T-helper 2 cell (primary cell): ENCODE measurements around the gene SHANK1.

Experiments used
- DNase-seq, 5 experiments: peaks; one replicate each; pipeline versions ENCODE4 v3.0.0 to v3.0.0-alpha.2; 2012 to 2022

Gene SHANK1

DNA sequence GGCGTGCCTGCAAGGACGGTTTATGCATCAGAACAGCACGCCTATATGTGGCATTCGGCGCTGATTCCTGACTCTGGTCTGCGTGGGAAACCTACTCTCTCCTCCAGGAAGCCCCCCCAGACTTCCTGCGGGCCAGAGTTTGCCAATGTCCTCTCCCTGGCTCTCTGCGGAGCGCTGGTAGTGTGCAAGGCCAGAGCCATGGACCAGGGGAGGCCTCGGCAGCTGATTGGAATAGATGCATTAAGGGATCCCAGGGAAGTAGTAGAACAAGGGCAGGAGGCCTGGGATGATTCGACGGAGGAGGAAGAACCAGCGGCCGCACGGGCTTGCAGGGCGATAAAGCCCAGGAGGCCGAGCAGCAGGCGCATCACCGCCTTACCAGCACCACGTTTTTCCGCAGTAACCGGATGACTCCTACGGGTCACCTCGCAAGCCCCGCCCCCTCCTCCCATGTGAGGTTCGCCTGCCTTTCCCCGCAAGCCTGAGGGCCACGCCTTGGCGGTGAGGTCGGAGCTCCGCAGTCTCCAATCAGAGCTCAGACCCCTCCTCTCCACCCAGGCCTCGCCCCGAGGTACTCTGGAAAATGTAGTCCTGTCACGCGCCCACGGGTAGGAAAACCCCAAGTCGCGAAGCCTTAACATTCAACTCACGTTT lies 8.6 kb upstream of the SHANK1 start:
- peak in 3 of 5 experiments; percentile 33 to 93 (median 35) for DNase-seq

DNA sequence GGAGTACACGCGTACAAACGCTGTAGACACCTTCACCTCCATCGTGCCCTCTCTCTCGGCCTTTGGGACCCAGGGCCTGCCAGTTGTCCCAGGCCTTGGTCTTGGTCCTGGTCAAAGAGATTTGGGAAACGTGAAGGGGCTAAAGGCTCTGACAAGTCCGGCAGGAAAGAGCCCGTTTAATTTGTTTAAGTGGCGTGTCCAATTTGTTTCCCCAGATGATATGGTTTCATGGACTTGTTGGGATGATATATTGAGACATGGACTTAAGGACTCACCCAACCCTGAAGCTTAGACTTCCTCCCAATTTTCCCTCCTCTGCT lies 6.3 kb upstream of the SHANK1 start:
- no peak for DNase-seq

DNA sequence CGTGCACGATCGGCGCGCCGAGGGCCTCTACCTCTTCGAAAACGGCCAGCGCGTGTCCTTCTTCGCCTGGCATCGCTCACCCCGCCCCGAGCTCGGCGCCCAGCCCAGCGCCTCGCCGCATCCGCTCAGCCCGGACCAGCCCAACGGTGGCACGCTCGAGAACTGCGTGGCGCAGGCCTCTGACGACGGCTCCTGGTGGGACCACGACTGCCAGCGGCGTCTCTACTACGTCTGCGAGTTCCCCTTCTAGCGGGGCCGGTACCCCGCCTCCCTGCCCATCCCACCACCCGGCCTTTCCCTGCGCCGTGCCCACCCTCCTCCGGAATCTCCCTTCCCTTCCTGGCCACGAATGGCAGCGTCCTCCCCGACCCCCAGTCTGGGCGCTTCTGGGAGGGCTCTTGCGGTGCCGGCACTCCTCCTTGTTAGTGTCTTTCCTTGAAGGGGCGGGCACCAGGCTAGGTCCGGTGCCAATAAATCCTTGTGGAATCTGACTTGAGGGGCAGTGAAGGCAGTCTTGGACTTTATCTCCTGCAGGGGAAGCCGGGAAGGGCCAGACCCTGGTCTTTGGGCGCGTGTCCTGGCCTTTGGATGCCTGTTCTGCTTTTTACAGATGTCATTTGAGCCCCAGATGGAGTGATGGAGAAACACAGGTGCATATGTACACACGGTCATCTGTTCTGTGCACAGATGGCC lies 5.8 kb upstream of the SHANK1 start:
- no peak for DNase-seq

DNA sequence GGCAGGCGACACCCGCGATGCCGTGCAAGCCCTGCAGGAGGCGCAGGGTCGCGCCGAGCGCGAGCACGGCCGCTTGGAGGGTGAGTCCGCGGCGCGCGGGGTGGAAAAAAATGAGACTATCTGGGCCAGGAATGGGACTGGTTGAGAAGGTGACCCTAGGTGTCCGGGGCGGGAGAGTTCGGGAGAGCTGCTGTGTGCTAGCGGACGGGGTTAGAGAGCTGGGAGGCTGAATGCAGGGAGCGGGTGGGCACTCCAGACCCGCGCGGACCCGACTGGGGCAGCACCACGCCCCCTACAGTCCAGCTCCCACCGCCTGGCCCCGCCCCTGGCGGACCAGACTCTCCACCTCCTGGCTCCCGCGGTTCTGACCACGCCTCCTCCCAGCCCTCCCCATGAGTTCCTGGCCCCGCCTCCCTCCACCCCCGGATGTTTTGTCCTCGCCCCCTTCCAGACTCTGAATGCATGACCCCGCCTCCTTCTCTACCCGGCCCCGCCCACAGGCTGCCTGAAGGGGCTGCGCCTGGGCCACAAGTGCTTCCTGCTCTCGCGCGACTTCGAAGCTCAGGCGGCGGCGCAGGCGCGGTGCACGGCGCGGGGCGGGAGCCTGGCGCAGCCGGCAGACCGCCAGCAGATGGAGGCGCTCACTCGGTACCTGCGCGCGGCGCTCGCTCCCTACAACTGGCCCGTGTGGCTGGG lies 5.1 kb upstream of the SHANK1 start:
- peak; percentile 60 to 98 (median 85) for DNase-seq

DNA sequence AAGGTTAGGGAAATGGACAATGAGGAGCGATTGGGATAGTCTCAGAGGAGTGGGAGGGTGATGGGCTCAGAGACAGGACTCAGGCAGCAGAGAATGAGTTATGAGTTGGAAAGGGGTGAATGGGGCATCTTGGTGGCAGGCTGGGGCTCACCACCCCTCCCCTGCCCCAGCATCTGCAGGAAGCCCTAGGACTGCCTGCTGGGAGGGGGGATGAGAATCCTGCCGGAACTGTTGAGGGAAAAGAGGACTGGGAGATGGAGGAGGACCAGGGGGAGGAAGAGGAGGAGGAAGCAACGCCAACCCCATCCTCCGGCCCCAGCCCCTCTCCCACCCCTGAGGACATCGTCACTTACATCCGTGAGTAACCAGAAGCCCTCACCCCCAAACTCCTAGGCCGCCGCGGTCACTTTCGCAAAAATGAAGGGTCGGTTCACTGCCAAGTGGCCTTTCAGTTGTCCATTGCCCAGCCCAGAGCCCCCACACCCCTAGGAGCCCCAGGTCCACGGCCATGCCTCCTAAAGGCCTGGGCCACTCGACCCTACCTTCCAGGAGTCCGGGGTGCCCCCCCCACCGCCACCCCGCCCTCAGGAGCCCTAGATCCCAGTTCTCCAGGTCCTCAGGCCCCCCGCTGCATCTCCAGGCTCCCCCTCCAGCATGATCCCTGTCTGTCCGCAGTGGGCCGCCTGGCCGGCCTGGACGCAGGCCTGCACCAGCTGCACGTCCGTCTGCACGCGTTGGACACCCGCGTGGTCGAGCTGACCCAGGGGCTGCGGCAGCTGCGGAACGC lies 4.3 kb upstream of the SHANK1 start:
- no peak for DNase-seq

DNA sequence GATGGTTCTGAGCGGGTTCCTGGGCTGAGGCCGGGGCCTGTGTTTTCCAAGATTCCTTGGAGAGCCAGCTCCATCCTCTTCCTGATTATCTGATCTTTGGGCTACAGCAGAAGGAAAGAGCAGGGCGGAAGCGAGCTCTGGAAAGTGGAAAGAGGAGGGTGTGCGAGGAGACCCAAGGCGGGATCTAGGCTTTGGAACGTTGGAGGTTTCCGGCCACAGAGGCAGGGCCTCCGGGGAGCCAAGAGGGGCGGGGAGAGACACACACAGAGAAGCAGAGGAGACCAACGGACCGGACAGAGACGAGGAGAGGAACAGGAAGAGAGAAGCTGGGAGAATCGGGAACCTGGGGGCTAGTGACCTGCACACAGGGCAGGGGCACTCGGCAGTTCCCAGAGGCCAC lies 3.5 kb upstream of the SHANK1 start, which contains the start of gene CLEC11A:
Gene CLEC11A, plus strand, starts transcription at position 296 of the 400 bp plus-strand sequence. CDS start 162 bp downstream, outside the sequence.
- DNase-seq: no peak

DNA sequence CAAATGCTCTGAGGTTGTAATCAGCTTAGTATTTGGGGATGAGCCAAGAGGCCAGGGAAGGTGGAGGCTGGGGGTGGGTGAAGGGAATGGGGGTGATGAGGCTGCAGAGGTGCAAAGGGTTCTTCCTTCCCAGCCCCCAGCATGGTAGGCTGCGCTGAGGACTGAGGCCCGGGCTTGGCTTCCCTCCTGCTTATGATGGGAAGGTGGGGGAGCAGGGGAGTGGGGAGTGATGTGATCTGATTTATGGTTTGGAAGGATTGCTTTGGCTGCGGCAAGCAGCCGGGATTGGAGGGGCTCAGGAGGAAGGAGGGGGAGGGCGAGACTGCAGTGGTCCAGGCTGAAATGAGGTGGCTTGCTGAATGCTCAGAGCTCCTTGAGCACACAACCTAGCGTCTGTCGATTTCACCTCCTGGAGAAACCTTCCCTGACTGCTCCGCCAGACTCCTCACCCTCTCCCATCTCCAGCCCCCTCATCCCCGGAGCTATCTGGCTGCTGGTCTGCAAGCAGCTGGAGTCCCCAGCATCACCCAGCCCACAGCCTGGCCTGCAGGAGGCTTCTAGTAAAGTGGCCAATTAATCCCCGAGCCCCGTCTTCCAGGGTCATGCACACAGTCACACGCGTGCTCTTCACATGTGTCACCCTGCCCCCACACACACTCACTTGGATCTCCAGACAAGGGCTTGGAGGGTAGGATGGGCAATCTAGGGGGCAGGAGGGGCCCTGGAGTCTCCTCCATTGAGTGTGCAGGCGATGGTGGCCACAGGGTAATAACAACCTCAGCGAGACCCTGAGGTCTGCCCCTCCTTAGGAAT lies 2.8 kb upstream of the SHANK1 start:
- DNase-seq: no peak

DNA sequence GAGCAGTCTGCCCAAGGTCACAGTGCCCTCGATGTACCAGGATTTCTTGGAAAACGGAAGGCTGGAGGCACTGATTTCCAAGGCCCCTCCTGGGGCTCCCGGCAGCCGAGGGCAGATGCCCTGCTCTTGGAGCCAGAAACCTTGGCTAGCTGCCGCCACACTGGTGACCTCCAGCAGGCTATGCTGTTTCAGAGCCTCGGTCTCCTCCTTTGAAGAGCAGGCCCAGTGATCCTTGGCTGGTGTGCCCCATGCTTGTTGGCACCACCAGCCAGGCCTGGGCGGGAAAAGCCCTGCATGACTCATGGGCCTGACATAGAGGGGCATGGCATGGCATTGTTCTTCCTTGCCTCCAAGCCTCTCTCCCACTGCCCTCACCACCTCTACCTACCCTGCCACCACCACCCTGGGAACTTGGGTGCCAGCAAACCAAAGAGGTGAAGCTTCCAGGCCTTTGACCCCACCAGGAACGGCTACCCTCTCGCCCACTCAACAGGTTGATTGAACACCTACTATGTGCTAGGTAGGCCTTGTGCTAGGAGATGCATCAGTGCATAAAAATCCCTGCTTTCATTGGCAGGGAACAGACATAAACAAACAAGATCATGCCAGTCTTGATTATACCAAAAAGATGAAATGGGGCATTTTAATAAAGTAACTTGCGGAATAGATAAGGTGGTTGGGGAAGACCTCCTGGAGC lies 2.0 kb upstream of the SHANK1 start:
- no peak for DNase-seq

DNA sequence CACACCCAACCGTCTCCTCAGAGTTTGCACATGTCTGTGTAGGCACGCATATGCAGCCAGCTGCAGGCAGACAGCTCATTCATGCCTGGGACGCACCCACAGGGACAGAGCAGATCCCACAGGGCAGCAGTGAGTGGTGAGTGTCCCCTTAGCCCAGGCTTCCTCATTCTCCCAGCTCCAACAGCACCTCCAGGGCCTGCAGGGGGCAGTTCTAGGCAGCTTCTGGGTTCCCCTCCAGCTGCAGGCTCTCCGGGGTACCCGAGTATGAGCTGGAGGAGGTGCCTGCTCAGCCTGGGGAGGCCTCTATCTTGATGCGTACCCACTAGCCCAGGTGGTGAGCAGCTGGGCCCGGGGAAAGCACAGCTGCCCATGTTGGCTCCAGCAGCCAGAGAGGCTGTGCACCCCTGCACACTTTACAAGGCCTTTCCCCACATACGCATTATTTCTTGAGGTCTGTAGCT lies 1.3 kb upstream of the SHANK1 start:
- DNase-seq: no peak

DNA sequence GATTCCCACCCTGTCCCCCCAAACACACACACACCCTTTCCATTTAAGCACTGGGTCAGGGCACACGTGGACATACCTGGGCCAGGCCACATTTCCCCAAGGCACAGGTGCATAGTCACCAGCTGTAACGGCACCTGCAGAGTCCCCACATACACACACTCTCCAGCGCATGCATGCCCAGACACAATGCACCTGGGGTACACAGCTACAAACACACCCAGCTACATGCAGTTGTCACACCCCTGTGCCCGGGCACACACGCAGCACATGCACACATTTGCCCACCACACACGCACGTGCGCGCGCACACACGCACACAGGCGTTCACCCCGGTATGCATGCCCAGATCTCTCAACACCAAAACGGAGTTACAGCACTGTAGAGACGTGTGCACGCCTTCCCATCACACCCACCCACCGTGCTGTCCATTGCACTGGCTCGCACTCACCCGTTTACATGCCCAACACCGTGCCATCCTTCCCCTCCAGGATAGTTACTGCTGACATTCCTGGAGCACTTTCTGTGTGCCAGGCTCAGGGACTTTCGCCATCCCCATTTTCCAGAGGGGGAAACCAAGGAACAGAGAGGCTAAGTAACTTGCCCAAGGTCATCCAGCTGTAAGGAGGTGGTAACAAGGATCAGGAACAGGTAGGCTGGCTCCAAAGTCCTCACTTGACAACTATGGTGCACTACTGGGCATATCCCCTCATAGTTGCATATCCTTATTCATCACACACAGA lies 749 bp upstream of the SHANK1 start:
- DNase-seq: no peak

DNA sequence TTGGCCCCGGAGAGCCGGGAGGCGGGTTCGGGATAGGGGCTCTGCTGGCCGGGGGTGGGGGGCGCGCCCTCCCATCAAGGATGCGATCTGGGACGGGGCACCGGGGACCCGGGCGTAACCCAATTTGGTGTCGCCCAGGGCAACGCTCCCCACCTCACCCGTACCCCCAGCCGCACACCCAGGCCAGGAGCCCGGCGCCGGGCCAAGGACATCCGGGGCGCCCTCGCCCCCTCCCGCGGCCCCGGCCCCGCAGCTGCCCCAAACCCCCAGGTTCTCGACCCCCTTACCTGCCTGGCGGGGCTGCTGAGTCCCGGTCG lies 525 bp downstream of the SHANK1 start:
- no peak for DNase-seq

DNA sequence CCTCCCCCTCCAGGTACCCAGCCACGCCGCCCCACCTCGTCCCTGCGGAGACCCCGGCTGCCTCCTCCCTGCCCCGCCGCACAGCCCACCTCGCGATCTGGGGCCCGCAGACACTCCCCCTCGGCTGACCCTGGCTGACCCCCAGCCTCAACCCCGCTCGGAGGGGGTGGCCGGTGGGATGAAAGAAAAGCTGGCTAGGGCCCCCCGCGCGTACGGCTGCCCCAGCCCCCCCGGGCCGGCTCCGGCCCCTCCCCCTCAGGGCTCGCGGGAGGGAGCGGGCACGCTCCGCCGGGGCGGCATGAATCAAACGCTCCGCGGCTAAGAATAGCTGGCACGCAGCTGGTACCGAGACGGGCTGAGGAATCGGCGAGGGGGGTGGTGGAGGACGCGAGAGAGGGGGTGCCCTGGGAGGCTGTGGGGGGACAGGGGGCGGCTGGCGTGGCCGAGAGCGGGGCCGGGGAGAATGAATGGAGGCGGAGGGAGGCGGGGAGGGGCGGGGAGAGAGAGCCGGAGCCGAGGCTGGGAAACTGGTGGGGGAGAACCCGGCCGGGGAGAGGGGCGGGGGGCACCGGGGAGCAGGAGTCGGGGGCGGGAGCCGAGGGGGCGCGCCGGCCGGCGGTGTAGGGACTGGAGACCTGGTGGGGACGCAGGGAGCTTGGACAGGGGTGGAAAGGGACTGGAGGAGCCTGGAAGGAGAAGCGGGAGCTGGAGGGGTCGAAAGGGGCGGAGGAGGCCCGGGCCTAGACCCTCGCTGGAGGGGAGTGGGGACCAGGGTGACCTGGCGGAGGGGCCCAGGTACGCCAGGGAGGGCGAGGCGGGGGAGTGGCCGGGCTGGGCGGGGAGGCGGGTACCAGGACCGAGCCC lies 1.1 kb downstream of the SHANK1 start:
- DNase-seq: no peak

DNA sequence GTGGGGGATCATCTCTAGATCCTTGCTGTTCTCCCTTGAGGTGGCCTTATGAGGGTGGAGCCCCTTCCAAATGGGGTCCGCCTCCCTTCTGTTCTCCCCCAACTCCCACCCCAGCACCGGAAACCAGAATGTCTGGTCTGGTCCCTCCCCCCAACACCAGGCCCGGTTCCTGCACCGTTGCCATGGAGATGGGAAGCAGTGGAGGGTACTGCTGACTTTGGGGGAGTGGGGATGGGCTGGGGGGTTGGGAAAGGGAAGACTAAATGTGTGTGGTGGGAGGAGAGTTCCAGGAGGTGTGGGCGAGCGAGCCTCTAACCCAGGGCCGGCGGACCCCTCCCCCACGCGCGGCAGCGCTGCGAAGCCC lies 1.7 kb downstream of the SHANK1 start:
- DNase-seq: no peak

DNA sequence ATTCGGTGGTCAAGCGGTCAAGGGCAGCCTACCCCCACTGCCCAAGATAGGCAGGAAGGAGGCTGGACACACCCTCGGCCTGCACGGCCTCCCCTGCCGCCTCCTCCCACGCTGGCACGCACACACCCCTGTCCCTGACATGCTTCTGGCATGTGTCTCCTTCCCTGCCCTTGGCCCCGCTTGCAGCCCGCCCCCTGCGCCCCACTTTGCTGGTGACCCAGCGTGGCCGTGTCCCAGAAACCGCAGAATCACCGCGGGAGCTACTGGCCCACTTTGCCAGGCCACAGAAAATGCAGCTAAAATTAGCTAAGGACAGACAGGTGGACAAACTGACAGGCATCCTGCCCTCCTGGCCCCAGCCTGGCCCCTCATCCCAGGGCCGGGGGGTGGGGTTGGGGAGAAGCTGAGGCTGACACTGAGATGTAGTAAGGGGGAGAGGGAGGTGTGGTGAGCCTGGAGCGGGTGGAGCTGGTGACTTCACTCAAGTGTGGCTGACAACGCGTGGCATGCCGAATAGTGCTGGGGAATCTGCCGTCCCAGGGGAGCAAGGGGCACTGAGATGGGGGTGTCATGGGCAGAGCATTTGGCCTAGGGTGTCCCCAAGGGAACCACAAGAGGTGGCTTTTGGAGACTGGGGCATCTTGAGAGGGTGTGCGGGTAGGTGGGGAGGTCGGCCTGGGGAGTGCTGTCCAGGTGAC lies 2.4 kb downstream of the SHANK1 start:
- no peak for DNase-seq

DNA sequence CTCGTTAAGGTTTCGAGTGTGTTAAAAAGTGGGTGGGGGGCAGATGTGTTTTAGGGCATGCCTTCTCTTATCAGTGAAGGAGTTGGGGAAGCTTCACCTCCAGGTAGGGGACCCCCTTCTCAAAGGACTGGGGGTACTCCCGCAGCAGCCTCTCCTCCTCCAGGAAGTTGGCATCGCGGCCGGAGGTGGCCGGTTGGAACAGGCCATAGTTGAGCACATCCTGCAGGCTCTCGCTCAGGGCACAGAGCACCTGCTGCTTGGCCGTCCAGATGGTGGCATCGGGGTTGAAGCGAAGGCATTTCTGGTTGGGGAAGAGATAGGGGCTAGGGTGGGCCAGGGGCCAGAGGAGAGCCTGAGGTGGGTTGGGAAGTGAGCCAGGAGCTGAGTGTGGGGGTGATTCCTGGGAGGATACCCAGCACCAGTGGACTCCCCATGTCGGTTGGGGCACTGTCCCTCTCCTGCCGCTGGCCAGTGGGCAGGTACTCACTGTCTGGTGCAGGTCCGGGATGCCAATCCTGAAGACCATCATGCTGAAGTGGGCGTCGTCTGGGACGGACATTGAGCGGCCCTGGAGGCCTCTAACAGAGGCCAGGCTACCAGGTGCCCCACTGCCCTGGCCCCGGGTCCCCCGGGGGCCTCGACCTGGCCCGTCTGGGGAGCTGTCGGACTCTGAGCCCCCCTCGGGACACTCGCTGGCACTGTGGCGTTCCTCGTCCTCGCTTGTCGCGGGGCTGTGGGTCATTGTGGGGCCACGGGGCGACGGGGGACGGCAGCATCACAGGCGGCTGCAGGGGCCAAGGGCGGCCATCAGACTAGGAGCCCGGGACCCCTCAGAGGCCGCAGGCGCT lies 3.2 kb downstream of the SHANK1 start:
- no peak for DNase-seq

DNA sequence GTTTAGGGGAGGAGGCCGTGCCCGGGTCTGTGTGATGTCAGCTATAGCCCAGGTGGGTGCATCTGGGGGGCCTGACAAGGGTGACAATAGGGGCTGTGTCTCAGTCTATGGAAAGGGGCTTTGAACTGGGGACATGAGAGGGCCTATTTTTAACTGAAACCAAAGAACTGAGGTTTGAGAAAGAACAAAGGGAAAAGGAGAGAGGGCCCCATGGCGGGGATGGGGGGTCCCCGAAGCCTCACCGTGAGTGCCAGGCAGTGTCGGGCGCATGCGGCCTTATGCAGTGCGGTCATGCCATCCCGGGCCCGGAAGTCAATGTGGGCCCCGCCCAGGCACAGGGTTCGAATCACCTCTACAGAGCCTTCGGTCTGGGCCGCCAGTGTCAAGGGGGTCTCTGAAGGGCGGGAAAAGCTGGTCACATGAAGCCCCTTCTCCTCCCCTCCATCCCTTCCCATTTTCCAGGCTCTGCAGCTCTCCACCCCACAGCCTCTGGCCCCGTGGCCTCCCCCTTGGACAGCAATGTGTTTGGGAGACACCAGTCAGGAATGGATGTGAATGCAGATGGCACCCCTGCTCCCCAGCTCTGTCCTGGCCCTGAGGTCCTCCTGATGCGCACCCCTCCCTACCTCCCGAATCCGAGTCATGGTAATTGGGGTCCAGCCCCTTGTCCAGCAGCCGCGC lies 5.9 kb downstream of the SHANK1 start:
- no peak for DNase-seq

DNA sequence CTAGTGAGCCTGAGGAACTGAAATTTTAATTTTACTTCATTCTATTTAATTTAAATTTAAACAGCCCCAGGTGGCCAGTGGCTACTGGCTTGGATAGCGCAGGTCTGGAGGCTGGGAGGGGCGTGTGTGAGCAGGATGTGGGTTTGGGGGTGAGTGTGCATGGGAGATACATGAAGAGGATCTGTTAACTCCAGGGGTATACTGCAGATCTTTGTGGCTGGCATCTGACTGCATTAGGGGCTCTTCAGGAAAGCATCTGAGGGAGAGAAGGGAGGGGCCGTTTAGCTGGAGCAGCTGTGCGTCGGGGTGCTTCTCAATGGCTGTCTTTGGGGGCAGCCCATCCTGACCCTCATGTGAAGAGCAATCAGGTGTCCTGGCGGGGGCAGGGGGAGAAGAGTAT lies 6.8 kb downstream of the SHANK1 start:
- DNase-seq: no peak

DNA sequence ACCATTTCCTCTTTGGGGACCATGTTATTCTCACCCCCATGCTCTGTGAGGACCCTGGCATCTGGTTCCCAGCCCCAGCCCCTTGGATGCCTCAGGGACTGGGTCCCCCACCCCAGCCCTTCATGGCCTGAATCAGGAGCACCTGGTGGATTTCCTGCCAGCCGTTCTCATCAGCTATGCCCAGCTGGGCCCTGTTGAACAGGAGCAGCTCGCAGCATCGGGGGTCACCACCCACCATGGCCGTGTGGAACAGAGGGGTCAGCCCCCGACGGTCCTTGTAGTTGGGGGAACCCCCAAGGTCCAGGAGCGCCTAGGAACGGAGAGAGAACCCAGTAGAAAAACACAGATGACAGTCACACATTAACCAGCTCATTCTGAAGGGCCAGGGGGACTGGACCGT lies 7.8 kb downstream of the SHANK1 start:
- no peak for DNase-seq
